Liver (tissue), 2 donors: Measurements from ENCODE around the gene KCNJ14.

ENCODE experiments used
- CTCF ChIP-seq: fragments of 150-350 bp; IDR thresholded peaks from 2 replicates; pipeline ENCODE4 v1.5.1; 2017; ENCODE audit warnings: improper control_type of control experiment, low read depth, low read length; ENCODE audit not compliant: missing input control
- REST ChIP-seq: IDR thresholded peaks from 2 replicates; pipeline ENCODE4 v1.6.1; 2016; ENCODE audit warnings: antibody characterized with exemption, mild to moderate bottlenecking
- donor health status: healthy.

- TF ChIP-seq CTCF, result no peak
- no peak for TF ChIP-seq REST
Observed at GRCh38 chr19:48454150-48454730, 1.1 kb upstream of the KCNJ14 start.
